GM19238 (cell line): ENCODE measurements around the gene KAZN.

Experiments
- DNase-seq: peaks from one replicate; pipeline ENCODE4 v3.0.0; 2011; ENCODE audit warnings: low spot score; ENCODE audit not compliant: insufficient read length

KAZN gene

DNA sequence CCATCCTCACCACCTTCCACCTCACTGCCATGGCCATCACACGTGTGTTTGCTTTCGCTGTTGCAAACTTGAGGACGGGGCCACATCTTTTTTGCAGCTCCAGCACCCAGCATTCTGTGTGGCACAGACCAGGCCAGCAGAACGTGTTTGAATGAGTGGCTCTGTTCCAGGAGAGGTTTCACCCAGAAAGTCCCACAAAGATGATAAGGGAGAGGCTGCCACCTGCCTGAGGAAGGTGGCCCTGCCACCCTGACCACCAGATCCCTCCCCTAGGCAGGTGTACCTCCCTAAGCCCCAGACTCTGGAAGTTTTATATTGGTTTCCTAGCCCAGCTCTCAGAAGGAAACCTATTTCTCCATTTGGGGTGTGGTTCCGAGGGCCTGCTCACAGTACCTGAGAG, 252.1 kb downstream of the KAZN start:
- DNase-seq, result no peak

GRCh38 chr1:14851760-14852159, 253.3 kb downstream of the KAZN start:
- DNase-seq, result no peak

GRCh38 chr1:14852291-14852690, 253.8 kb downstream of the KAZN start:
- no peak for DNase-seq

DNA sequence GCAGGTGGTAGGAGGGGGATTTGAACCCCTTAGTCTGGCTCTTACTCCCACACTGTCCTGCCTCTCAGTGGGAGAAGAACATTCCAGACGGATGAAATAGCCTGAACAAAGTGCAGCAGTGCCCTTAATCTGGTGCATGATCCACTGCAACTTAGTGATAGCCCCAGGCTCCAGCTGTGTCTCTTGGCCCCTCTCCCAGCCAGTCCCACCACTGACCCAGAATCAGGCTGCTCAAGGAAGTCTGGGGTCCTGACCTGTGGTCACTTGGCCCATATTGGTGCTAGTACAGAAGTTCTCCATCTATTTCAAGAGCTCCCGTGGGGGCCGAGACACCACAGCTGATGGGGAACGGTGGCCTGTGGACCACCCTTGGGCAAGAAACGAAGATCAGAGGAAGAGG, 255.0 kb downstream of the KAZN start:
- no peak for DNase-seq

GRCh38 chr1:14855268-14855667, 256.8 kb downstream of the KAZN start:
- DNase-seq, result no peak

- DNase-seq, result no peak
These were observed 257.3 kb downstream of the KAZN start for GRCh38 chr1:14855801-14856200.

DNA sequence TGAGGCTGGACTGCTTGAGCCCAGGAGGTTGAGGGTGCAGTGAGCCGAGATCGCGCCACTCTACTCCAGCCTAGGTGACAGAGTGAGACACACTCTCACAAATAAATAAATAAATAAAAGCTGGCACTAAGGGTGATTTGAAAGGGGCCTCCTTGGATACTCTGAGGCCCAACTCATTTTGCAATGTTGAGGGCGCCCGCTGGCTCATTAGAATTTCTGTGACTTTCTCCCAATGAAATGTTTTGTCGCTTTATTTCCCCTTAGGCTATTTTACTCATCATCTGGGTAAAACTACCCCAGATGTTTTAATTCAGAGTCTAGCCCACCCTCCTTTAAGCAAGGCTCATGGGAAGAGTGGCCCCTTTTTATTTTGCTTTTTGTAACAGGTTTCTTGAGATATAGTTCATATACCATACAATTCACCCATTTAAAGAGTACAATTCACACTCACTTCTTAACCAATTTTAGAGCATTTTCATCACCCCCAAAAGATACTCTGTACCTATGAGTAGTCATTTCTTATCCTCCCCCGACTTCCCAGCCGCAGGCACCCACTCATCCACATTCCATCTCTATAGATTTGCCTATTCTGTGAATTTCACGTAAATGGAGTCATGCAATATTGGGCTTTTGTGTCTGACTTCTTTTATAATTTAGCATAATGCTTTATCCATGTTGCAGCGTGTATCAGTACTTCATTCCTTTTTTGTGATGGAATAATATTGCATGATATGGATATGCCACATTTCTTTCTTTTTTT, 259.1 kb downstream of the KAZN start:
- DNase-seq, result no peak

GRCh38 chr1:14862114-14862771, 263.8 kb downstream of the KAZN start:
- DNase-seq, result no peak

GRCh38 chr1:14865106-14865505, 266.6 kb downstream of the KAZN start:
- no peak for DNase-seq

- DNase-seq, result no peak
These were observed 268.6 kb downstream of the KAZN start for GRCh38 chr1:14866911-14867612.

- DNase-seq, result no peak
These were observed 270.7 kb downstream of the KAZN start for GRCh38 chr1:14869187-14869586.

- DNase-seq, result no peak
These were observed 272.9 kb downstream of the KAZN start for GRCh38 chr1:14871218-14871970.

GRCh38 chr1:14872762-14873161, 274.3 kb downstream of the KAZN start:
- DNase-seq, result no peak

GRCh38 chr1:14873677-14874076, 275.2 kb downstream of the KAZN start:
- DNase-seq, result no peak

GRCh38 chr1:14875524-14876509, 277.3 kb downstream of the KAZN start:
- no peak for DNase-seq

DNA sequence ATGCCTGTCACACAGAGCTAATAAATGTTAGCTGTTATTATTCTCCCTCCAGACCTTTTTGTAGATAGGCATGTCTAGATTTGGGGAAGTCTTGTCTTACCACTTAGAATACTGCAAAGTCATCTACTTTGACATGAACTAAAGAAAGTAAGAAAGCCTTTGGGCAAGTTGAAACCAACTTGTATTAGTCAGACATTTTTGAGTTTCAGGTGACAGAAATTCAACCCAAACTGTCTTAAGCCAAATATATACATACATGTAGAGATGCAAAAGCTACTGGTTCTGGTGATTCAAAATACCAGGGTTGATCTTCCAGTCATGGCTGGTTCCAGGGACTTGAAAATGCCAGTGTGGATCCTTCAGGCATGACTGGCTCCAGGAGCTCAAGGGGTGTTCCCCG, 278.3 kb downstream of the KAZN start:
- DNase-seq, result no peak

- no peak for DNase-seq
These were observed 278.7 kb downstream of the KAZN start for GRCh38 chr1:14877224-14877623.

DNA sequence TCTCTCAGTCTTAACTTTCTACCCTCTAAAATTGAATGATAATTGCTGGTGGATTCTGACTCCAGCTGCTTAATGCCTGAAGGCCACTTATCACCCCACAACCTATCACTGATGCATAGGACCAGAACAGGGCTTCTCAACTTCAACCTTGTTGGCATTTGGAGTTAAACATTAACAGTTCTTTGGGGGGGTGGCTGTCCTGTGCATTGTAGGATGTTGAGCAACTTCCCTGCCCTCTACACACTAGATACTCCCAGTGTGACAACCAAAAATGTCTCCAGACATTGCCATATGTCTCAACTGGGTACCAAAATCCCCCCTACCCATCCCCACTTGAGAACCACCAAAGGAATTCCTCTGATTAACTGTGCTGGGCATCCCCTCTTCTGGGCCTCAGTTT, 279.6 kb downstream of the KAZN start:
- DNase-seq, result no peak

DNA sequence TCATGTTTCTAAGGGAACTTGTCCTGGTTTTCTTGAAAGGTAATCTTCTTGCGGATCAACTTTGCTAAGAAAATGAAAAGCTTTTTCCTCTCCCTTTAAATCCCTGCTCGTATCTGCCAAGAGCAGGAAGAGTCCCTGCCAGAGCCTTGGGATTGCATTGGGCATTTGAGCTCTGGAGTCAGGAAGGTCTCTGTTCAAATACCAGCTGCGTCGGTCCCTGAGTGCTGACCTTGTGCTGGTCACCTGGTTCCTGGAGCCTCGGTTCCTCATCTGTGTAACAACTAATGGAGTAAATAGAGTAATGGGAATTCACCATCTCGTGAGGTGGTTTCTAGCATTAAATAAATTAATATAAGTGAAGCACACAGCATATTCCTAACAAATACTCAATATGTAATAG, 280.5 kb downstream of the KAZN start:
- DNase-seq, result no peak

GRCh38 chr1:14880456-14881316, 282.2 kb downstream of the KAZN start:
- no peak for DNase-seq
